ENCODE results near the gene STUM. TPM values are rescaled to one million over a fixed set of nuclear protein-coding genes. Genes with fewer than 3 reads are reported as not detected.
"Not testable (repeated sequence)": the region's sequence is repeated elsewhere in the genome, so short reads cannot be mapped to it uniquely, and the experiment has no call there.

Gene STUM
- total and polyA plus RNA-seq, 2 donors from 2014 or later: 1.6 to 1.9 TPM

DNA sequence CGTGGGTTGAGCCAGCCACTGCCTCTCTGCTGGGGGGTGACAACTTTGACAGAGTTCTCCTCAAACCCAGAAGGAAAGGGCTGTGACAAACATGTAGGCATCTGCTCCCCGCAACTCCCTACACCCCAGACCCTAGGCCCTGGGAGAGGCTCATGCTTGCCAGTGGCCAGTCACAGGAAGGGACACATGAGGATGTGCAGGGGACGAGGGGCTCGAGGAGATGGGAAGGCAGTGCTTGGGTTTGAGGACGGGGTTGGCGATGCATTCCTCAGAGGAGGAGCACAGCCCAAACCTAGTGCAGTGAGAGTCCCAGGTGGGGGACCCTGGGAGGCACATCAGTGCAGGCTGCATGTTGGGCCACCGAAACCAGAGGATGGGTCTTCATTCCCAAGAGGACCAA, 62.1 kb downstream of the STUM start:
- H3K27ac ChIP-seq (ENCODE audit: low read depth in 2 of 2, low read length in 2 of 2): no peak overlapping the region
- TF ChIP-seq, protein P1, sequence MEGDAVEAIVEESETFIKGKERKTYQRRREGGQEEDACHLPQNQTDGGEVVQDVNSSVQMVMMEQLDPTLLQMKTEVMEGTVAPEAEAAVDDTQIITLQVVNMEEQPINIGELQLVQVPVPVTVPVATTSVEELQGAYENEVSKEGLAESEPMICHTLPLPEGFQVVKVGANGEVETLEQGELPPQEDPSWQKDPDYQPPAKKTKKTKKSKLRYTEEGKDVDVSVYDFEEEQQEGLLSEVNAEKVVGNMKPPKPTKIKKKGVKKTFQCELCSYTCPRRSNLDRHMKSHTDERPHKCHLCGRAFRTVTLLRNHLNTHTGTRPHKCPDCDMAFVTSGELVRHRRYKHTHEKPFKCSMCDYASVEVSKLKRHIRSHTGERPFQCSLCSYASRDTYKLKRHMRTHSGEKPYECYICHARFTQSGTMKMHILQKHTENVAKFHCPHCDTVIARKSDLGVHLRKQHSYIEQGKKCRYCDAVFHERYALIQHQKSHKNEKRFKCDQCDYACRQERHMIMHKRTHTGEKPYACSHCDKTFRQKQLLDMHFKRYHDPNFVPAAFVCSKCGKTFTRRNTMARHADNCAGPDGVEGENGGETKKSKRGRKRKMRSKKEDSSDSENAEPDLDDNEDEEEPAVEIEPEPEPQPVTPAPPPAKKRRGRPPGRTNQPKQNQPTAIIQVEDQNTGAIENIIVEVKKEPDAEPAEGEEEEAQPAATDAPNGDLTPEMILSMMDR (IDR thresholded peaks at IDR 0.05; ENCODE audit: borderline replicate concordance, extremely low read depth, insufficient read depth): no peak
- no peaks in the 10 kb centered on the region for H3K9me3 ChIP-seq (ENCODE audit: control insufficient read depth in 2 of 3, insufficient read depth in 1 of 3, low read length in 3 of 3)
- FAIRE-seq (no peak), DNase-seq (no peak)
- H3K4me1 ChIP-seq (ENCODE audit: control insufficient read depth in 2 of 3, insufficient read depth in 2 of 3, low read depth in 1 of 3, low read length in 3 of 3): no peaks in the 10 kb centered on the region
- intact Hi-C loops (cut with DNase I): no loop called here
- H3K4me3 ChIP-seq (ENCODE audit: low read length in 3 of 3): no peak overlapping the region
- H3K9ac ChIP-seq (ENCODE audit: low read length in 3 of 3): no peak overlapping the region
- no peaks in the 10 kb centered on the region for H3K36me3 ChIP-seq (ENCODE audit: control insufficient read depth in 2 of 3, insufficient read depth in 3 of 3, low read length in 3 of 3)
- no peaks in the 10 kb centered on the region for H3K27me3 ChIP-seq (ENCODE audit: control insufficient read depth, insufficient read depth, low read length)

DNA sequence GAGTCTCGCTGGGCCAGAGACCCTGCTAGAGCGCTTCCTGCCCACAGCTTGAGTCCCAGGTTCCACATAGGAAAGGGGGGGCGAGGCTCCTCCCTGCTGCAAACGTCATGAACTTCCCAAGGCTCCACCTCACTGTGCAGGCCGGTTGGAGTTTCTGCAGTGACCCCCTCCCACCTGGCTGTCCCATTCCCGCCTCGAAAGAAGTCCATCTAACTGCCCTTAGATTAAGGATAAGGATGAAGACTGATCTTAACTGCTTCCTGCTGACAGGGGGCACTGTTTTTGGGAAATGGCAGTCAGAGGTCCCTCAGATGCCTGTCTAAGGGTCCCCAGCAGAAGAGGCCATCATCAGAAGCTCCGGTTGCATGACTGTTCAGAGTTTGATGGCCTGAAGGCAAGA, 62.7 kb downstream of the STUM start:
- FAIRE-seq (no peak), DNase-seq (no peak)
- TF ChIP-seq, protein P1 (IDR thresholded peaks at IDR 0.05; ENCODE audit: borderline replicate concordance, extremely low read depth, insufficient read depth): no peak
- intact Hi-C loops (cut with DNase I): no loop called here
- Histone ChIP-seq H3K9me3 (ENCODE audit: control insufficient read depth in 2 of 3, insufficient read depth in 1 of 3, low read length in 3 of 3) (no peaks in the 10 kb centered on the region), H3K4me3 (ENCODE audit: low read length in 3 of 3) (no peak overlapping the region), H3K9ac (ENCODE audit: low read length in 3 of 3) (no peak overlapping the region), H3K4me1 (ENCODE audit: control insufficient read depth in 2 of 3, insufficient read depth in 2 of 3, low read depth in 1 of 3, low read length in 3 of 3) (no peaks in the 10 kb centered on the region), H3K27ac (ENCODE audit: low read depth in 2 of 2, low read length in 2 of 2) (no peak overlapping the region), H3K36me3 (ENCODE audit: control insufficient read depth in 2 of 3, insufficient read depth in 3 of 3, low read length in 3 of 3) (no peaks in the 10 kb centered on the region), H3K27me3 (ENCODE audit: control insufficient read depth, insufficient read depth, low read length) (no peaks in the 10 kb centered on the region)

DNA sequence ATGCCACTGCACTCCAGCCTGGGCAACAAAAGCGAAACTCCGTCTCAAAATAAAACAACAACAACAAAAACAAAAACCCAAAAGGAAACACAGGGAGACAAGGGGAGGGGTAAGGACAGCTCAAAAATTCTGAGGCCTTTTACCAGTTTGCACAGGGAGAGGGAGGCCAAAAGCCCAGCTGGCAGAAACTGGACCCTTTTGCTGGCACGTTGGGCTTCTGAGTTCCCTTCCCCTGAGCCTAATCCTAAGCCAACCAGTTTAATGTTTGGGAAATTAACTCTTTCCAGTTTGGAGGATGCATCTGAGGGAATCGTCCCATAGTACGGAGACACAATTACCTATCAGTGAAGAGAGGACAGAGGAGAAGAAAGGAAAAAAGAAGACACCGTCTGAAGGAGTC, 63.4 kb downstream of the STUM start:
- intact Hi-C loops (cut with DNase I); DNase-seq; H3K36me3 ChIP-seq (ENCODE audit: control insufficient read depth in 2 of 3, insufficient read depth in 3 of 3, low read length in 3 of 3); H3K4me1 ChIP-seq (ENCODE audit: control insufficient read depth in 2 of 3, insufficient read depth in 2 of 3, low read depth in 1 of 3, low read length in 3 of 3); FAIRE-seq; H3K9me3 ChIP-seq (ENCODE audit: control insufficient read depth in 2 of 3, insufficient read depth in 1 of 3, low read length in 3 of 3); H3K9ac ChIP-seq (ENCODE audit: low read length in 3 of 3); H3K27ac ChIP-seq (ENCODE audit: low read depth in 2 of 2, low read length in 2 of 2); H3K4me3 ChIP-seq (ENCODE audit: low read length in 3 of 3); H3K27me3 ChIP-seq (ENCODE audit: control insufficient read depth, insufficient read depth, low read length): not testable (repeated sequence)

DNA sequence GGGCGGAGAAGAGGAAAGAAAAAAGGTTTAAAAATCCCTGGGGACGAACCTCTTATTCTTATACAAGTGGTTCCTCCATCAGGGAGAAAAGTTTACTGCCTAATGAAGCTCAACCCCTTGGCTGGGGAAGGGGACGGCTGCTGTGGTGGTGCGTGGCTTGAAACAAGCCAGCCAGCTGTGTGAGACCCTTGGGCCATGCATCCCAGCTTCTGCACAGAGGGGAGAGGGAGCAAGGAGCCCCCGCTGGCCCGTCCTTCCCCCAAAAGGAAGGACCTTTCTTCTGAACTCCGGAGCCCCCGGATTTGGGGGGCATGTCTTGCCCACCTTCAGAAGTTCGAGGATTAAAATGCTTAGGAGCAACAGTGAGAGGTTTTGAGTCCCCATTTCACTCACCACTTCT, 67.3 kb downstream of the STUM start:
- Histone ChIP-seq H3K36me3 (ENCODE audit: control insufficient read depth in 2 of 3, insufficient read depth in 3 of 3, low read length in 3 of 3) (no peaks in the 10 kb centered on the region), H3K4me1 (ENCODE audit: control insufficient read depth in 2 of 3, insufficient read depth in 2 of 3, low read depth in 1 of 3, low read length in 3 of 3) (no peaks in the 10 kb centered on the region), H3K9ac (ENCODE audit: low read length in 3 of 3) (no peak overlapping the region), H3K4me3 (ENCODE audit: low read length in 3 of 3) (no peak overlapping the region), H3K27ac (ENCODE audit: low read depth in 2 of 2, low read length in 2 of 2) (no peak overlapping the region), H3K27me3 (ENCODE audit: control insufficient read depth, insufficient read depth, low read length) (no peaks in the 10 kb centered on the region), H3K9me3 (ENCODE audit: control insufficient read depth in 2 of 3, insufficient read depth in 1 of 3, low read length in 3 of 3) (no peaks in the 10 kb centered on the region)
- intact Hi-C loops (cut with DNase I): no loop called here
- DNase-seq: no peak
- TF ChIP-seq, protein P1 (IDR thresholded peaks at IDR 0.05; ENCODE audit: borderline replicate concordance, extremely low read depth, insufficient read depth): no peak
- FAIRE-seq: no peak
